PC-3 (cell line): ENCODE results near the gene CHAMP1.

Source experiments
- CTCF ChIP-seq: fragments of 300-600 bp; sonication (generic); conservative IDR thresholded peaks from 2 replicates; pipeline ENCODE4 v1.5.1; 2017; ENCODE audit warnings: antibody characterized with exemption, low read depth, mild to moderate bottlenecking, low read length
- EZH2 ChIP-seq: fragments of 300-600 bp; sonication (generic); IDR thresholded peaks from one replicate; pipeline ENCODE4 v1.6.1; 2017; ENCODE audit warnings: antibody characterized with exemption, mild to moderate bottlenecking, low read length; ENCODE audit not compliant: unreplicated experiment
- EZH2phosphoT487 ChIP-seq: fragments of 300-600 bp; sonication (generic); IDR thresholded peaks from 2 replicates; pipeline ENCODE4 v1.6.1; 2018; ENCODE audit warnings: mild to moderate bottlenecking, antibody characterized with exemption, low read length, borderline replicate concordance

- TF ChIP-seq CTCF (no peak), EZH2 (no peak), EZH2phosphoT487 (no peak)
Measured at GRCh38 chr13:114328595-114328994, 14.3 kb downstream of the CHAMP1 start.
